Calu3 (cell line): ENCODE results near the gene CDR2. TPM values are rescaled to one million over a fixed set of nuclear protein-coding genes. Genes with fewer than 3 reads are reported as not detected.

Source experiments
- BruUV-seq: library from RNA; stranded (reverse); fragments of 400-500 nt; replicated peaks from 2 replicates; lab custom pipeline; 2021; lab: Mats Ljungman, UMichigan
- CTCF ChIA-PET: fragments of 300-600 bp; sonication (Branson Sonifier 250); formaldehyde crosslinking; loops from one replicate; lab custom pipeline; 2022; ENCODE audit warnings: antibody characterized with exemption; lab: Charles Lee
- DNase-seq: peaks from one replicate; pipeline ENCODE4 v3.0.0; 2022
- H3K27ac Mint-ChIP-seq: one replicate; pipeline ENCODE4 v1.8.0; 2022; ENCODE audit warnings: mixed read lengths; ENCODE audit not compliant: unreplicated experiment
- H3K27me3 Mint-ChIP-seq: one replicate; pipeline ENCODE4 v1.8.0; 2022; ENCODE audit warnings: mixed read lengths; ENCODE audit not compliant: unreplicated experiment
- H3K36me3 Mint-ChIP-seq: one replicate; pipeline ENCODE4 v1.8.0; 2022; ENCODE audit warnings: mild to moderate bottlenecking, moderate library complexity, mixed read lengths; ENCODE audit not compliant: insufficient read depth, unreplicated experiment
- H3K4me1 Mint-ChIP-seq: one replicate; pipeline ENCODE4 v1.8.0; 2022; ENCODE audit warnings: mild to moderate bottlenecking, low read depth, mixed read lengths; ENCODE audit not compliant: unreplicated experiment
- H3K4me3 Mint-ChIP-seq: one replicate; pipeline ENCODE4 v1.8.0; 2022; ENCODE audit warnings: mild to moderate bottlenecking, low read depth, moderate library complexity, mixed read lengths; ENCODE audit not compliant: unreplicated experiment
- H3K9me3 Mint-ChIP-seq: one replicate; pipeline ENCODE4 v1.8.0; 2022; ENCODE audit warnings: low read depth, mixed read lengths; ENCODE audit not compliant: unreplicated experiment
- intact Hi-C: fragments of 100-400 bp; cut with micrococcal nuclease; formaldehyde crosslinking; loops from one replicate; pipeline ENCODE4 v1.10.0; 2022; ENCODE audit not compliant: unreplicated experiment
- total RNA-seq: library from RNA; stranded (reverse); gene quantifications from 2 replicates; pipeline ENCODE4 v1.2.3, GENCODE V29; 2022
- TF ChIP-seq, protein P1 (sequence below): fragments of 200-600 bp; IDR thresholded peaks from one replicate; pipeline ENCODE4 v1.8.0; 2022; ENCODE audit warnings: antibody characterized with exemption; ENCODE audit not compliant: unreplicated experiment

Gene CDR2
- total RNA-seq, 1 experiment from 2014 or later, result 78.9 TPM

DNA sequence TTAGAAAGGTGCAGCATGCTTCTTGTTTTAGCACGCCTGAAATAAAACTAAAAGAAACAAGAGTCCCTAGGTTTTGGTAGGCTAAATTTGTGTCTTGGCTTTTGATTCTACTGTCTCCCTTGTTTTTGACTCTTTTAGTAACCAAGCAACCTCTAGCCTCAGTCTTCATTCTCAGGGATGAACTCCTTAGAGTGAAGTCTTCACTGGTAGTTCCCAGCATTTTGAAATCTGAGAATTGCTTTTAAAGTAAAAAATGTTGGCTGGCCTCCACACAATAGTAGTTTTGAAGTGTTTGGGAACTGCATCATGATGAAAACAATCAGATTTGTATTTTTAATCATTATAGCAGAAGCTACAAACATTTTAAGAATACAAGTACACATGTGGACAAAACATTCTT, 6.1 kb upstream of the CDR2 start:
- Mint-ChIP-seq H3K27ac (no peak overlapping the region), H3K9me3 (no peaks in the 10 kb centered on the region), H3K36me3 (no peaks in the 10 kb centered on the region), H3K27me3 (no peaks in the 10 kb centered on the region), H3K4me3 (no peak overlapping the region), H3K4me1 (peaks cover 3% of the 10 kb centered on the region)
- TF ChIP-seq, protein P1, sequence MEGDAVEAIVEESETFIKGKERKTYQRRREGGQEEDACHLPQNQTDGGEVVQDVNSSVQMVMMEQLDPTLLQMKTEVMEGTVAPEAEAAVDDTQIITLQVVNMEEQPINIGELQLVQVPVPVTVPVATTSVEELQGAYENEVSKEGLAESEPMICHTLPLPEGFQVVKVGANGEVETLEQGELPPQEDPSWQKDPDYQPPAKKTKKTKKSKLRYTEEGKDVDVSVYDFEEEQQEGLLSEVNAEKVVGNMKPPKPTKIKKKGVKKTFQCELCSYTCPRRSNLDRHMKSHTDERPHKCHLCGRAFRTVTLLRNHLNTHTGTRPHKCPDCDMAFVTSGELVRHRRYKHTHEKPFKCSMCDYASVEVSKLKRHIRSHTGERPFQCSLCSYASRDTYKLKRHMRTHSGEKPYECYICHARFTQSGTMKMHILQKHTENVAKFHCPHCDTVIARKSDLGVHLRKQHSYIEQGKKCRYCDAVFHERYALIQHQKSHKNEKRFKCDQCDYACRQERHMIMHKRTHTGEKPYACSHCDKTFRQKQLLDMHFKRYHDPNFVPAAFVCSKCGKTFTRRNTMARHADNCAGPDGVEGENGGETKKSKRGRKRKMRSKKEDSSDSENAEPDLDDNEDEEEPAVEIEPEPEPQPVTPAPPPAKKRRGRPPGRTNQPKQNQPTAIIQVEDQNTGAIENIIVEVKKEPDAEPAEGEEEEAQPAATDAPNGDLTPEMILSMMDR, result no peak
- intact Hi-C loops, result no loop called here
- CTCF ChIA-PET, result interaction anchor here (0.7 kb wide), 1 partner anchor 360 kb away, joined by 3 read pairs; no protein-coding TSS in a partner anchor
- no peak for DNase-seq
- BruUV-seq, result no TSS peak

- Mint-ChIP-seq H3K4me1 (peaks cover 9% of the 10 kb centered on the region), H3K9me3 (no peaks in the 10 kb centered on the region), H3K36me3 (peaks cover 7% of the 10 kb centered on the region), H3K4me3 (no peak overlapping the region), H3K27ac (no peak overlapping the region), H3K27me3 (no peaks in the 10 kb centered on the region)
- TF ChIP-seq, protein P1, result no peak
- intact Hi-C loops, result no loop called here
- BruUV-seq, result no TSS peak
- no peak for DNase-seq
- CTCF ChIA-PET, result no interaction called here
These were observed 5.2 kb upstream of the CDR2 start for GRCh38 chr16:22379656-22380055.

GRCh38 chr16:22375963-22376640, 1.7 kb upstream of the CDR2 start:
- TF ChIP-seq, protein P1, result no peak
- H3K4me3 Mint-ChIP-seq, result no peak overlapping the region
- peaks cover 42% of the 10 kb centered on the region for H3K36me3 Mint-ChIP-seq
- CTCF ChIA-PET, result no interaction called here
- H3K27ac Mint-ChIP-seq, result no peak overlapping the region
- H3K4me1 Mint-ChIP-seq, result peaks cover 15% of the 10 kb centered on the region
- H3K27me3 Mint-ChIP-seq, result no peaks in the 10 kb centered on the region
- no peaks in the 10 kb centered on the region for H3K9me3 Mint-ChIP-seq
- no TSS peak for BruUV-seq
- no peak for DNase-seq
- intact Hi-C loops, result no loop called here

GRCh38 chr16:22375117-22375962, 921 bp upstream of the CDR2 start:
- intact Hi-C loops, result no loop called here
- BruUV-seq, result TSS peak; percentile 85
- DNase-seq, result no peak
- TF ChIP-seq, protein P1, result no peak
- Mint-ChIP-seq H3K4me3 (peak overlapping the region; percentile 93), H3K27ac (peak overlapping the region; percentile 95), H3K4me1 (peaks cover 23% of the 10 kb centered on the region), H3K27me3 (no peaks in the 10 kb centered on the region), H3K36me3 (peaks cover 49% of the 10 kb centered on the region), H3K9me3 (no peaks in the 10 kb centered on the region)
- CTCF ChIA-PET, result interaction anchor here (0.7 to 1.0 kb wide), 3 partner anchors 22 to 28 kb away, joined by 3 to 4 read pairs (median 3); no protein-coding TSS in a partner anchor
